Ovary (tissue), 9 donors: ENCODE data around the gene SYNDIG1. TPM values are rescaled to one million over a fixed set of nuclear protein-coding genes. Genes with fewer than 3 reads are reported as not detected.

Experiments
- DNase-seq, 5 donors: peaks; one replicate each; pipeline ENCODE4 v3.0.0-alpha.2; 2019 to 2020
- H3K27ac ChIP-seq, 2 donors: fragments of 200-600 bp; one replicate each; pipeline versions ENCODE4 v1.5.1 to v1.8.0; 2019 to 2022
- H3K27me3 ChIP-seq: fragments of 200-600 bp; one replicate; pipeline ENCODE4 v1.8.0; 2022
- H3K36me3 ChIP-seq: fragments of 200-600 bp; sonication (generic); one replicate; pipeline ENCODE4 v1.5.1; 2019
- H3K4me1 ChIP-seq: one replicate; pipeline ENCODE4 v1.8.1; 2013; ENCODE audit warnings: mild to moderate bottlenecking, moderate library complexity; ENCODE audit not compliant: insufficient read depth
- H3K4me3 ChIP-seq: fragments of 200-600 bp; sonication (generic); one replicate; pipeline ENCODE4 v1.5.1; 2017
- H3K9me3 ChIP-seq, 2 donors: fragments of 200-600 bp in 1 of 2; sonication (generic) in 1 of 2; one replicate each; pipeline versions ENCODE4 v1.5.1 to v1.8.1; 2013 to 2019; ENCODE audit warnings: mild to moderate bottlenecking in 1 of 2, moderate library complexity in 1 of 2
- CTCF ChIP-seq, 3 donors: fragments of 450-650 bp in 2 of 3; fragments of 200-600 bp in 1 of 3; IDR thresholded peaks; one replicate each; pipeline versions ENCODE4 v1.5.1 to v1.8.0; 2016 to 2022; ENCODE audit warnings: antibody characterized with exemption in 3 of 3, mild to moderate bottlenecking in 1 of 3
- EP300 ChIP-seq: sonication (generic); formaldehyde crosslinking; IDR thresholded peaks from one replicate; pipeline ENCODE4 v1.6.1; 2017; ENCODE audit warnings: antibody characterized with exemption
- POLR2A ChIP-seq: fragments of 450-650 bp; IDR thresholded peaks from one replicate; pipeline ENCODE4 v1.6.1; 2017; ENCODE audit warnings: antibody characterized with exemption, mild to moderate bottlenecking, moderate library complexity
- WGBS, 3 donors: extraction: QIAGEN DNeasy Blood & Tissue Kit in 1 of 3; methylation state at CpG; one replicate each; pipeline versions ENCODE4 v1.1.5 to v1.1.7; 2013 to 2017; 5-methylcytosine and 5-hydroxymethylcytosine counted together
- intact Hi-C, 4 donors: fragments of 100-400 bp; cut with DNase I; formaldehyde crosslinking; loops; one replicate each; pipeline versions ENCODE4 v1.11.0 to v1.15.1; 2022 to 2023
- polyA plus RNA-seq, 2 donors: library from polyadenylated mRNA; stranded (reverse); fragments of 200-250 nt in 1 of 2; fragments of 350-450 nt in 1 of 2; fragmentation: Illumina TruSeq in 1 of 2; extraction: RNeasy Lipid Tissue Mini Kit (QIAGEN cat#74804) in 1 of 2; gene quantifications; one replicate each; pipeline ENCODE4 v1.2.3, GENCODE V29; 2013 to 2014
- total RNA-seq, 7 donors: library from RNA; depleted of rRNA in 2 of 7; stranded (reverse); fragments of >200 nt in 2 of 7; fragmentation: NEBNext Ultra II Directional in 3 of 7; extraction: Animal tissue kit (Norgen Biotek cat#: 25700) in 3 of 7; gene quantifications; one replicate each; pipeline versions ENCODE4 v1.1.0 to v1.2.4, GENCODE V29; 2016 to 2023
- donor health status: DM: no; HTN: no; CAD: no; lungs with moderate emphysema.
- donor health status: DM: no; HTN: no; CAD: no.
- donor health status: Bipolar disorder and iron deficiency.
- donor health status: DM: yes; HTN: yes; CAD: no.
- donor health status: DM: no; HTN: no; CAD: no.
- donor health status: DM: yes; HTN: yes; CAD: no.

The SYNDIG1 gene
- total and polyA plus RNA-seq, 9 donors: 0.10 to 6.8 (median 1.1) TPM; not detected in 1

GRCh38 chr20:24422091-24422760, 47.2 kb upstream of the SYNDIG1 start:
- Histone ChIP-seq H3K27ac (no peak overlapping the region), H3K36me3 (no peaks in the 10 kb centered on the region), H3K4me3 (no peak overlapping the region), H3K27me3 (no peaks in the 10 kb centered on the region), H3K9me3 (no peaks in the 10 kb centered on the region), H3K4me1 (no peaks in the 10 kb centered on the region)
- intact Hi-C loops: loop anchor here in 1 of 4 donors (10.0 kb wide), 1 partner anchor 63 kb away; no protein-coding TSS in a partner anchor
- TF ChIP-seq CTCF (IDR thresholded peaks at IDR 0.05) (no peak), EP300 (no peak), POLR2A (no peak)
- DNase-seq: no peak
- WGBS, 3 donors: 91 to 93% (median 93%) methylated on average over 14 of the region's 14 CpGs

GRCh38 chr20:24423390-24424313, 45.8 kb upstream of the SYNDIG1 start:
- Histone ChIP-seq H3K4me1 (no peaks in the 10 kb centered on the region), H3K4me3 (no peak overlapping the region), H3K9me3 (no peaks in the 10 kb centered on the region), H3K27me3 (no peaks in the 10 kb centered on the region), H3K27ac (no peak overlapping the region), H3K36me3 (no peaks in the 10 kb centered on the region)
- TF ChIP-seq POLR2A (no peak), EP300 (no peak), CTCF (IDR thresholded peaks at IDR 0.05) (no peak)
- intact Hi-C loops: loop anchor here in 1 of 4 donors (10.0 kb wide), 1 partner anchor 61 kb away; no protein-coding TSS in a partner anchor
- WGBS, 3 donors: 57 to 73% (median 59%) methylated on average over 11 of the region's 11 CpGs
- no peak for DNase-seq

- Histone ChIP-seq H3K27ac (no peak overlapping the region), H3K4me1 (no peaks in the 10 kb centered on the region), H3K27me3 (no peaks in the 10 kb centered on the region), H3K36me3 (no peaks in the 10 kb centered on the region), H3K4me3 (no peak overlapping the region), H3K9me3 (no peaks in the 10 kb centered on the region)
- intact Hi-C loops: loop anchor here in 1 of 4 donors (10.0 kb wide), 1 partner anchor 59 kb away; no protein-coding TSS in a partner anchor
- 82 to 87% (median 83%) methylated on average over 4 of the region's 4 CpGs for WGBS, 3 donors
- no peak for DNase-seq
- TF ChIP-seq EP300 (no peak), CTCF (IDR thresholded peaks at IDR 0.05) (no peak), POLR2A (no peak)
These were observed 43.8 kb upstream of the SYNDIG1 start for GRCh38 chr20:24425523-24426135.

GRCh38 chr20:24431279-24432045, 38.0 kb upstream of the SYNDIG1 start:
- TF ChIP-seq EP300 (no peak), POLR2A (no peak), CTCF (IDR thresholded peaks at IDR 0.05) (no peak)
- no peaks in the 10 kb centered on the region for H3K27me3 ChIP-seq
- no peaks in the 10 kb centered on the region for H3K4me1 ChIP-seq
- H3K27ac ChIP-seq: no peak overlapping the region
- no peaks in the 10 kb centered on the region for H3K36me3 ChIP-seq
- no peaks in the 10 kb centered on the region for H3K9me3 ChIP-seq
- H3K4me3 ChIP-seq: no peak overlapping the region
- DNase-seq: no peak
- intact Hi-C loops: no loop called here
- 58 to 65% (median 60%) methylated on average over 6 of the region's 6 CpGs for WGBS, 3 donors
